PC-3 (cell line): ENCODE results near the gene WFDC10A. TPM values are rescaled to one million over a fixed set of nuclear protein-coding genes. Genes with fewer than 3 reads are reported as not detected.
"Not testable (repeated sequence)": the region's sequence is repeated elsewhere in the genome, so short reads cannot be mapped to it uniquely, and the experiment has no call there.

Source experiments
- ATAC-seq: fragments of 200-7000 bp; cut with Tn5 transposase; 2 replicates; pipeline ENCODE4 v1.9.1; 2020; ENCODE audit warnings: mild to moderate bottlenecking, moderate library complexity
- BruUV-seq: library from RNA; stranded (reverse); fragments of 400-500 nt; replicated peaks from 2 replicates; lab custom pipeline; 2021; lab: Mats Ljungman, UMichigan
- CTCF ChIA-PET: fragments of 300-600 bp; sonication (Branson Sonifier 250); formaldehyde crosslinking; loops from one replicate; lab custom pipeline; 2022; ENCODE audit warnings: antibody characterized with exemption; lab: Charles Lee
- POLR2A ChIA-PET: fragments of 300-600 bp; sonication (Branson Sonifier 250); formaldehyde crosslinking; loops from one replicate; lab custom pipeline; 2022; ENCODE audit warnings: antibody characterized with exemption; ENCODE audit not compliant: unreplicated experiment; lab: Charles Lee
- DNase-seq: peaks from one replicate; pipeline ENCODE4 v3.0.0-alpha.2; 2015
- H2AFZ ChIP-seq: fragments of 300-600 bp; sonication (generic); 2 replicates; pipeline ENCODE4 v1.6.0; 2016; ENCODE audit warnings: antibody characterized with exemption, low read length
- H3F3A ChIP-seq: fragments of 300-600 bp; sonication (generic); one replicate; pipeline ENCODE4 v1.6.0; 2017; ENCODE audit warnings: antibody characterized with exemption, low read length, control low read depth, mild to moderate bottlenecking; ENCODE audit not compliant: unreplicated experiment
- H3K27ac ChIP-seq: fragments of 300-600 bp; sonication (generic); 2 replicates; pipeline ENCODE4 v1.5.1; 2016; ENCODE audit warnings: mild to moderate bottlenecking, low read length
- H3K27me3 ChIP-seq: fragments of 300-600 bp; sonication (generic); 2 replicates; pipeline ENCODE4 v1.6.1; 2016; ENCODE audit warnings: low read length, mixed read lengths
- H3K36me3 ChIP-seq: fragments of 300-600 bp; sonication (generic); 2 replicates; pipeline ENCODE4 v1.6.1; 2016; ENCODE audit warnings: low read depth, mixed run types, low read length, mixed read lengths
- H3K4me1 ChIP-seq: fragments of 300-600 bp; sonication (generic); 2 replicates; pipeline ENCODE4 v1.5.1; 2016; ENCODE audit warnings: low read length; ENCODE audit not compliant: insufficient read depth
- H3K4me2 ChIP-seq: fragments of 300-600 bp; sonication (generic); 2 replicates; pipeline ENCODE4 v1.6.0; 2016; ENCODE audit warnings: low read length
- H3K4me3 ChIP-seq: fragments of 300-600 bp; sonication (generic); 2 replicates; pipeline ENCODE4 v1.5.1; 2016; ENCODE audit warnings: mild to moderate bottlenecking, low read length, mixed read lengths
- H3K79me2 ChIP-seq: fragments of 300-600 bp; sonication (generic); 2 replicates; pipeline ENCODE4 v1.6.1; 2017; ENCODE audit warnings: low read length, mixed read lengths
- H3K9ac ChIP-seq: fragments of 300-600 bp; sonication (generic); 2 replicates; pipeline ENCODE4 v1.6.0; 2016; ENCODE audit warnings: mild to moderate bottlenecking, low read length
- H3K9me2 ChIP-seq: fragments of 300-600 bp; sonication (generic); replicated peaks from 2 replicates; pipeline ENCODE4 v1.6.1; 2016; ENCODE audit warnings: mixed run types, low read length, mixed read lengths
- H3K9me3 ChIP-seq: fragments of 300-600 bp; sonication (generic); 2 replicates; pipeline ENCODE4 v1.6.1; 2016; ENCODE audit warnings: low read length, mixed read lengths
- H4K20me1 ChIP-seq: fragments of 300-600 bp; sonication (generic); 2 replicates; pipeline ENCODE4 v1.6.1; 2016; ENCODE audit warnings: low read length, mixed read lengths
- CTCF ChIP-seq: fragments of 300-600 bp; sonication (generic); conservative IDR thresholded peaks from 2 replicates; pipeline ENCODE4 v1.5.1; 2017; ENCODE audit warnings: antibody characterized with exemption, low read depth, mild to moderate bottlenecking, low read length
- EZH2 ChIP-seq: fragments of 300-600 bp; sonication (generic); IDR thresholded peaks from one replicate; pipeline ENCODE4 v1.6.1; 2017; ENCODE audit warnings: antibody characterized with exemption, mild to moderate bottlenecking, low read length; ENCODE audit not compliant: unreplicated experiment
- EZH2phosphoT487 ChIP-seq: fragments of 300-600 bp; sonication (generic); IDR thresholded peaks from 2 replicates; pipeline ENCODE4 v1.6.1; 2018; ENCODE audit warnings: mild to moderate bottlenecking, antibody characterized with exemption, low read length, borderline replicate concordance
- intact Hi-C: fragments of 100-400 bp; cut with micrococcal nuclease; formaldehyde crosslinking; loops from 2 replicates; pipeline ENCODE4 v1.9.0; 2023
- total RNA-seq: library from RNA; depleted of rRNA; stranded (reverse); fragments of >200 nt; gene quantifications from 2 replicates; pipeline ENCODE4 v1.2.3, GENCODE V29; 2014

The WFDC10A gene
- total RNA-seq, 1 experiment from 2014 or later: not detected

- H3K4me2 ChIP-seq: no peak overlapping the region
- H3K9me2 ChIP-seq: no peaks in the 10 kb centered on the region
- ATAC-seq (no peak), DNase-seq (no peak)
- no TSS peak for BruUV-seq
- H3K79me2 ChIP-seq: no peaks in the 10 kb centered on the region
- TF ChIP-seq EZH2phosphoT487: no peak
- TF ChIP-seq EZH2: no peak
- TF ChIP-seq CTCF: no peak
- no peaks in the 10 kb centered on the region for H4K20me1 ChIP-seq
- CTCF ChIA-PET: no interaction called here
- H3K36me3 ChIP-seq: no peaks in the 10 kb centered on the region
- H3K9ac ChIP-seq: no peak overlapping the region
- POLR2A ChIA-PET: interaction anchor here (0.5 kb wide), 1 partner anchor 18 kb away, joined by 3 read pairs; no protein-coding TSS in a partner anchor
- no peak overlapping the region for H3K27ac ChIP-seq
- no peak overlapping the region for H3K4me3 ChIP-seq
- no peaks in the 10 kb centered on the region for H3K9me3 ChIP-seq
- H3K4me1 ChIP-seq: no peaks in the 10 kb centered on the region
- no peaks in the 10 kb centered on the region for H3F3A ChIP-seq
- H2AFZ ChIP-seq: no peak overlapping the region
- intact Hi-C loops: no loop called here
- 0 out of 2 replicates have a peak, but pooled peaks cover 5% of the 10 kb centered on the region for H3K27me3 ChIP-seq
Measured at GRCh38 chr20:45647441-45648050, 18.0 kb downstream of the WFDC10A start.

- ChIA-PET CTCF (no interaction called here), POLR2A (no interaction called here)
- no peaks in the 10 kb centered on the region for H3K9me3 ChIP-seq
- H3K4me2 ChIP-seq: no peak overlapping the region
- DNase-seq (no peak), ATAC-seq (no peak)
- H3K9ac ChIP-seq: no peak overlapping the region
- H2AFZ ChIP-seq: no peak overlapping the region
- H3K36me3 ChIP-seq: no peaks in the 10 kb centered on the region
- no peaks in the 10 kb centered on the region for H4K20me1 ChIP-seq
- no peaks in the 10 kb centered on the region for H3F3A ChIP-seq
- no peak for TF ChIP-seq EZH2phosphoT487
- no peak for TF ChIP-seq CTCF
- TF ChIP-seq EZH2: no peak
- H3K4me3 ChIP-seq: no peak overlapping the region
- no peak overlapping the region for H3K27ac ChIP-seq
- intact Hi-C loops: no loop called here
- no peaks in the 10 kb centered on the region for H3K9me2 ChIP-seq
- no TSS peak for BruUV-seq
- H3K79me2 ChIP-seq: no peaks in the 10 kb centered on the region
- no peaks in the 10 kb centered on the region for H3K27me3 ChIP-seq
- no peaks in the 10 kb centered on the region for H3K4me1 ChIP-seq
Measured at GRCh38 chr20:45649312-45649863, 19.8 kb downstream of the WFDC10A start.

GRCh38 chr20:45651726-45652125 lies 22.2 kb downstream of the WFDC10A start:
- H3K4me1 ChIP-seq, H3K4me3 ChIP-seq, H3K9me2 ChIP-seq, H4K20me1 ChIP-seq, H3K4me2 ChIP-seq, H3K9ac ChIP-seq, H2AFZ ChIP-seq, intact Hi-C loops, H3K27ac ChIP-seq, POLR2A ChIA-PET, H3K27me3 ChIP-seq, BruUV-seq, H3F3A ChIP-seq, H3K9me3 ChIP-seq, CTCF ChIA-PET, H3K79me2 ChIP-seq, ATAC-seq, H3K36me3 ChIP-seq: not testable (repeated sequence)
- DNase-seq: peak; percentile 7

- CTCF ChIA-PET, intact Hi-C loops, H3K9ac ChIP-seq, H3K4me2 ChIP-seq, DNase-seq, H3K36me3 ChIP-seq, H3F3A ChIP-seq, H3K9me3 ChIP-seq, BruUV-seq, H2AFZ ChIP-seq, H3K79me2 ChIP-seq, H3K27ac ChIP-seq, ATAC-seq, POLR2A ChIA-PET, H3K4me1 ChIP-seq, H3K27me3 ChIP-seq, H4K20me1 ChIP-seq, H3K9me2 ChIP-seq, H3K4me3 ChIP-seq: not testable (repeated sequence)
Measured at GRCh38 chr20:45657038-45657437, 27.5 kb downstream of the WFDC10A start.
